Spleen (tissue), 11 donors: ENCODE results near the gene SUCNR1. TPM values are rescaled to one million over a fixed set of nuclear protein-coding genes. Genes with fewer than 3 reads are reported as not detected.

Source experiments
- DNase-seq: peaks from one replicate; pipeline ENCODE4 v3.0.0-alpha.2; 2020
- H3K27ac ChIP-seq, 8 donors: fragments of 200-600 bp; sonication (generic) in 7 of 8; 1 replicate in 4 of 8; 2 replicates in 4 of 8; pipeline versions ENCODE4 v1.5.0 to v1.8.0; 2016 to 2021; ENCODE audit warnings: inconsistent platforms in 4 of 8, mild to moderate bottlenecking in 4 of 8, moderate library complexity in 1 of 8
- H3K27me3 ChIP-seq, 7 donors: fragments of 200-600 bp; sonication (generic) in 6 of 7; replicated peaks in 1 of 7; 1 replicate in 4 of 7; 2 replicates in 3 of 7; pipeline versions ENCODE4 v1.5.0 to v1.8.0; 2016 to 2021; ENCODE audit warnings: inconsistent platforms in 3 of 7, mild to moderate bottlenecking in 1 of 7
- H3K36me3 ChIP-seq, 6 donors: fragments of 200-600 bp; sonication (generic) in 5 of 6; 1 replicate in 4 of 6; 2 replicates in 2 of 6; pipeline versions ENCODE4 v1.5.0 to v1.8.0; 2016 to 2021; ENCODE audit warnings: inconsistent platforms in 2 of 6
- H3K4me1 ChIP-seq, 6 donors: fragments of 200-600 bp; sonication (generic) in 5 of 6; 1 replicate in 3 of 6; 2 replicates in 3 of 6; pipeline versions ENCODE4 v1.5.0 to v1.8.0; 2016 to 2021; ENCODE audit warnings: inconsistent platforms in 3 of 6
- H3K4me3 ChIP-seq, 8 donors: fragments of 200-600 bp; sonication (generic) in 7 of 8; 1 replicate in 4 of 8; 2 replicates in 4 of 8; pipeline versions ENCODE4 v1.5.0 to v1.8.0; 2016 to 2021; ENCODE audit warnings: inconsistent platforms in 4 of 8, mild to moderate bottlenecking in 4 of 8, moderate library complexity in 2 of 8
- H3K9me3 ChIP-seq, 8 donors: fragments of 200-600 bp; sonication (generic) in 7 of 8; 1 replicate in 4 of 8; 2 replicates in 4 of 8; pipeline versions ENCODE4 v1.5.0 to v1.8.0; 2016 to 2021; ENCODE audit warnings: inconsistent platforms in 4 of 8
- POLR2A ChIP-seq, 3 donors: fragments of 450-650 bp; IDR thresholded peaks; one replicate each; pipeline ENCODE4 v1.5.1; 2017; ENCODE audit warnings: antibody characterized with exemption in 3 of 3, mild to moderate bottlenecking in 1 of 3
- POLR2AphosphoS5 ChIP-seq, 3 donors: sonication (generic); formaldehyde crosslinking; IDR thresholded peaks; one replicate each; pipeline ENCODE4 v1.5.1; 2017; ENCODE audit warnings: antibody characterized with exemption in 3 of 3
- WGBS, 5 donors: extraction: QIAGEN DNeasy Blood & Tissue Kit in 3 of 5; methylation state at CpG; one replicate each; pipeline versions ENCODE4 v1.1.5 to v1.1.7; 2013 to 2018; 5-methylcytosine and 5-hydroxymethylcytosine counted together
- intact Hi-C: fragments of 100-400 bp; cut with DNase I; formaldehyde crosslinking; loops from one replicate; pipeline ENCODE4 v1.15.0; 2023; ENCODE audit warnings: low total_unique reads
- polyA plus RNA-seq, 3 donors: library from polyadenylated mRNA; stranded (reverse); fragments of 200-250 nt; gene quantifications; one replicate each; pipeline ENCODE4 v1.2.1, GENCODE V29; 2013
- total RNA-seq, 7 donors: library from RNA; depleted of rRNA in 3 of 7; stranded (reverse); fragments of >200 nt in 3 of 7; fragmentation: NEBNext Ultra II Directional in 4 of 7; extraction: Animal tissue kit (Norgen Biotek cat#: 25700) in 4 of 7; gene quantifications; one replicate each; pipeline versions ENCODE4 v1.1.0 to v1.2.1, GENCODE V29; 2016 to 2021
- TF ChIP-seq, protein P1 (sequence below), 11 experiments: fragments of 200-600 bp in 7 of 11; fragments of 450-650 bp in 4 of 11; sonication (generic) in 4 of 11; IDR thresholded peaks in 8 of 11; conservative IDR thresholded peaks in 3 of 11; 1 replicate in 7 of 11; 2 replicates in 4 of 11; pipeline versions ENCODE4 v1.4.0 to v1.8.0; 2016 to 2021; ENCODE audit warnings: antibody characterized with exemption in 11 of 11, inconsistent platforms in 4 of 11, mild to moderate bottlenecking in 1 of 11
- donor health status: healthy with polysubstance abuse.
- donor health status: DM: no; HTN: no; CAD: no; lungs with moderate emphysema.
- donor health status: DM: no; HTN: no; CAD: no.
- donor health status: Bipolar disorder and iron deficiency.
- donor health status: healthy.
- donor health status: DM: no; HTN: no; CAD: no.
- donor health status: DM: yes; HTN: yes; CAD: no.

The SUCNR1 gene
- total and polyA plus RNA-seq, 10 donors, result 0.37 to 21.5 (median 8.9) TPM

DNA sequence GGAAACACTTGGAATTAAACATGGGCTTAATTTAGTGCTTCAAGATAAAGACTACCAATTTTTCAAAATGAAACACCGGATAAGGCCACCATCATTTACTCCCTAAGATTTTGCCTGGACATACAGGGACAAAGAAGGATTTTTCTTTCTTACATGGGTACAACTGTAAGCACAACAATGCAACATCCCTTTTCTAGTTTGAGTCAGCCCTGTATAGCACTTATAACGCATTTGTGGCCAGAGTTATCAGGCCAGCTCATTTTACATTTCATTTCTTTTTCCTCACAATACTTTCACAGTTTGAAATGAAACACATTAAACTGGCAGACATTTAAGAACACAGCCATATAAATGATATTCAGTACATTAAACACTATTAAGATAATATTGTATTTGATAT is 9.8 kb upstream of the SUCNR1 start:
- WGBS, 5 donors, result 76 to 92% (median 83%) methylated on average over 2 of the region's 2 CpGs
- H3K27ac ChIP-seq, result peak overlapping the region in 2 of 8 donors; percentile 12 to 14
- DNase-seq, result no peak
- peaks cover 0 to 10% (median 0%) of the 10 kb centered on the region in 6 donors for H3K4me1 ChIP-seq
- TF ChIP-seq POLR2AphosphoS5 (IDR thresholded peaks at IDR 0.05), result no peak
- TF ChIP-seq, protein P1, sequence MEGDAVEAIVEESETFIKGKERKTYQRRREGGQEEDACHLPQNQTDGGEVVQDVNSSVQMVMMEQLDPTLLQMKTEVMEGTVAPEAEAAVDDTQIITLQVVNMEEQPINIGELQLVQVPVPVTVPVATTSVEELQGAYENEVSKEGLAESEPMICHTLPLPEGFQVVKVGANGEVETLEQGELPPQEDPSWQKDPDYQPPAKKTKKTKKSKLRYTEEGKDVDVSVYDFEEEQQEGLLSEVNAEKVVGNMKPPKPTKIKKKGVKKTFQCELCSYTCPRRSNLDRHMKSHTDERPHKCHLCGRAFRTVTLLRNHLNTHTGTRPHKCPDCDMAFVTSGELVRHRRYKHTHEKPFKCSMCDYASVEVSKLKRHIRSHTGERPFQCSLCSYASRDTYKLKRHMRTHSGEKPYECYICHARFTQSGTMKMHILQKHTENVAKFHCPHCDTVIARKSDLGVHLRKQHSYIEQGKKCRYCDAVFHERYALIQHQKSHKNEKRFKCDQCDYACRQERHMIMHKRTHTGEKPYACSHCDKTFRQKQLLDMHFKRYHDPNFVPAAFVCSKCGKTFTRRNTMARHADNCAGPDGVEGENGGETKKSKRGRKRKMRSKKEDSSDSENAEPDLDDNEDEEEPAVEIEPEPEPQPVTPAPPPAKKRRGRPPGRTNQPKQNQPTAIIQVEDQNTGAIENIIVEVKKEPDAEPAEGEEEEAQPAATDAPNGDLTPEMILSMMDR (IDR thresholded peaks at IDR 0.05 in 8 of 11, conservative IDR thresholded peaks at IDR 0.05 in 3 of 11), result no peak
- no peak for TF ChIP-seq POLR2A (IDR thresholded peaks at IDR 0.05)
- no peaks in the 10 kb centered on the region for H3K36me3 ChIP-seq
- intact Hi-C loops, result no loop called here
- H3K9me3 ChIP-seq, result no peaks in the 10 kb centered on the region
- H3K27me3 ChIP-seq, result no peaks in the 10 kb centered on the region
- H3K4me3 ChIP-seq, result no peak overlapping the region

DNA sequence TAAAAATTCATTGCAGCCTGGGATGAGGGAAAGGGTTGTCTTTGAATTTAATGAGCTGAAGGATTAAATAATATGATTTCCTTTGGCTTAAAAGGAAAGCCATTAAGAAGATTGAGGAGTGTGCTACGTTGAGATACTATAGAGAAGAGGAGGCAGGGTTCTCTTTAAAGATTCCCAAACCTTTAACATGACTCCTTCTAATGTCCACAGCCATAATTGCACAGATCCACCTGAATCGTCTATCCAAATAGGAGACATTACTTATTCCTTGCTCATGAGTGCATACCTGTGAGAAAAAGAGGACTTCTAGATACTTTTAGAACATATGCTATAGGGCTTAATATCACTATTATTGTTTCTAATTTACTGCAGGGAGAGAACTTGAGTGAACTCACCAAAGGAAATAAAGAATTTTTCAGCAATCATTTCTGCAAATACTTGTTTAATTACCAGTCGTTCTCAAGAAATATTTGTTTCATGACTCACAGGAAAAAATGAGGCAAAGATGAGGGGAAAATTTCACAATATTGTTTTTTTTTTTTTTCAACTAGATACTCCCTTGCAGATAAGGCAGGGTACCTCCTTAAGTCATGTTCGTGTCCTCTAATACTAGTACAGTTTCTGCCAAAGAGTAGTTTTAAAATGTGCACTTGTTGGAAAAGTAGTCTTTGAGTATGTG is 8.9 kb upstream of the SUCNR1 start:
- Histone ChIP-seq H3K9me3 (no peaks in the 10 kb centered on the region), H3K27me3 (no peaks in the 10 kb centered on the region), H3K4me1 (peaks cover 0 to 19% (median 0%) of the 10 kb centered on the region in 6 donors), H3K4me3 (no peak overlapping the region), H3K27ac (peak overlapping the region in 2 of 8 donors; percentile 12 to 14), H3K36me3 (no peaks in the 10 kb centered on the region)
- WGBS, 5 donors, result 49 to 72% (median 60%) methylated on average over 4 of the region's 4 CpGs
- DNase-seq, result no peak
- intact Hi-C loops, result no loop called here
- TF ChIP-seq POLR2AphosphoS5 (IDR thresholded peaks at IDR 0.05) (no peak), POLR2A (IDR thresholded peaks at IDR 0.05) (no peak)
- TF ChIP-seq, protein P1 (IDR thresholded peaks at IDR 0.05 in 8 of 11, conservative IDR thresholded peaks at IDR 0.05 in 3 of 11), result no peak

DNA sequence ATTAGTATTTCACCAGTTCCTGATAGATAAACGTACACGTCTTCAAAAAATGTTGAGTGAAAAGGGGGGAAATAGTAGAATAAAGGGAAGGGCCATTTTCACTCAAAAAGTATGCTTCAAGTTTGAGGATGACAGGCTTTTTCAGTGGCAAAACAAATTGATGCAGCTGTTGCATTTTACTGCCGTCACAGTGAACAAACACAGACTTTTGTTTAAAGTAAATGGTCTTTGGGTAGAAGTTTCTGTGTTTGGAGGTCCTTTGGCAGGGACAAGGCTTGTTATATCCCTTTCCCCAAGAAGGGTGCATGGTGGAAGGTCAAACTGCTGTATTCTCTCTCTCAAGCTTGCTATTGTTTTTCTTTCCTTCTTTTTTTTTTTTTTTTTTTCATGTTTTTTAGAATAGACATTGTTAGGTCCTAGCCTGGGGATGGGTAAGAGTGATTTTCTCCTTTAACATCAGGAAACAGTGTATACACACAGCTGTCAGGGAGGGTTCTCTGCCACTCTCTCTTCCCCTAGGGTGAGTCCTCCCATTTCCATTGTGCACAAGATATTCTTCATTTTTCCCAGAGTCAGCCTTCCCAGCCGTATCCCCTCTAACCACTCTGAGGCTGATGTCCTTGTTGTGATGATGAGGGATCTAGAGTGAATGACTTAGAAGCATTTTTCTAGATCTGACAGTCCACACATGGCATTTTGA is 6.6 kb upstream of the SUCNR1 start:
- no peaks in the 10 kb centered on the region for H3K27me3 ChIP-seq
- WGBS, 5 donors, result 70 to 83% (median 77%) methylated on average over 4 of the region's 4 CpGs
- no peak overlapping the region for H3K27ac ChIP-seq
- intact Hi-C loops, result no loop called here
- no peak overlapping the region for H3K4me3 ChIP-seq
- no peaks in the 10 kb centered on the region for H3K36me3 ChIP-seq
- no peaks in the 10 kb centered on the region for H3K9me3 ChIP-seq
- no peak for DNase-seq
- TF ChIP-seq POLR2AphosphoS5 (IDR thresholded peaks at IDR 0.05), result no peak
- TF ChIP-seq, protein P1 (IDR thresholded peaks at IDR 0.05 in 8 of 11, conservative IDR thresholded peaks at IDR 0.05 in 3 of 11), result no peak
- TF ChIP-seq POLR2A (IDR thresholded peaks at IDR 0.05), result no peak
- peaks cover 0 to 33% (median 7%) of the 10 kb centered on the region in 6 donors for H3K4me1 ChIP-seq

DNA sequence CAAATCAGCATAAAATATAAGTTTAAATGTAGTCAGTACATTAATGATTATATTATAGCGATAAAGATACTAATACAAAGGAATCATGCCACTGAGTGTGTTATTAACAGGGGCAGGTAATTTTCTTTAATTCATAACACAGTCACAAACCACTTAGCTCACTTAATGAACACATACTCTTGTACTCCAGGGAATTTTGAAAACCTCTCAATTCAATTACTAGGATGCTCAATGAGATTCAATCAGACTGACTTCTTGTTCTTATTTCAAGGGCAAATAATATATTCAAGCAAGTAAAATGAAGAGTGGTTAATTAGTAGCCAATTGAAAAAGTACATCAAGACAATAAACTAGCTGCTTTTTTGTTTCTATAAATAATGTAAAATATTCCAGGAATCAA is 5.8 kb upstream of the SUCNR1 start:
- peaks cover 0 to 41% (median 12%) of the 10 kb centered on the region in 6 donors for H3K4me1 ChIP-seq
- no peaks in the 10 kb centered on the region for H3K27me3 ChIP-seq
- no peaks in the 10 kb centered on the region for H3K36me3 ChIP-seq
- no peaks in the 10 kb centered on the region for H3K9me3 ChIP-seq
- H3K4me3 ChIP-seq, result no peak overlapping the region
- H3K27ac ChIP-seq, result no peak overlapping the region
- TF ChIP-seq POLR2A (IDR thresholded peaks at IDR 0.05) (no peak), POLR2AphosphoS5 (IDR thresholded peaks at IDR 0.05) (no peak)
- TF ChIP-seq, protein P1 (IDR thresholded peaks at IDR 0.05 in 8 of 11, conservative IDR thresholded peaks at IDR 0.05 in 3 of 11), result no peak
- no peak for DNase-seq
- 93 to 100% (median 97%) methylated on average over 1 of the region's 1 CpG for WGBS, 5 donors
- intact Hi-C loops, result no loop called here
